ENCODE results near the gene PRKCZ. TPM values are rescaled to one million over a fixed set of nuclear protein-coding genes. Genes with fewer than 3 reads are reported as not detected.

The PRKCZ gene
- total RNA-seq, 4 donors from 2014 or later: 0.29 to 8.8 (median 3.9) TPM

DNA sequence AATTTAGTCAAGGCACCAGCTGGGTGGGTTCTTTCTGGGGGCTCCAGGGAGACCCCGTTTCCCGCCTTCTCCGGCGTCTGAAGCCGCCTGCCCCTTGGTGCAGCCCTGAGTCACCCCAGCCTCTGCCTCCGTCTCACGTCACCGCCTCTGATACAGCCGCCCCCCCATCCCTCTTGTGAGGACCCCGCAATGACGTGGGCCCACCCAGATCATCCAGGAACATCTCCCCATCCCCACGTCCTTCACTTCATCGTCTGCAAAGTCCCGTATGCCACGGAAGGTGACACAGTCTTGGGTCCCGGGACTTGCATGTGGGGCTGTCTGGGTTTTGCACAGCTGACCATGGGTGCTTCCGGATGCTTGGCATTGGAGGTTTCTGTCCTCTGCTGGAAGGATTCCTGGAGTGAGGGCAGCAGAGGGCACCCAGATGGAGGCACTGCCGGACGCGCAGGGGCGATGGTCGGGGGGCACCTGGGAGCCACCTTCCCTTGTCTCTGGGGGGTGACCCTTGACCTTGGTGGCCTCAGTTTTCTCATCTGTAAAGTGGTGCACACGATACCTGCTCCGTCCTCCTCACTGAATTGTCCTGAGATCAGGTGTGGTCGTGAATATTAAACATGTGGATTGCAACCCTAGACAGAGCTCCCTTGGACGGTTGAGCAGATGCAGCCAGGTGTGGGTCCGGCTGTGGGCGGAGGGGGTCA is 58.8 kb downstream of the PRKCZ start:
- no peak for DNase-seq
- Histone ChIP-seq H3K4me3 (no peak overlapping the region), H3K36me3 (no peaks in the 10 kb centered on the region), H3K4me1 (no peaks in the 10 kb centered on the region), H3K27ac (no peak overlapping the region), H3K27me3 (no peaks in the 10 kb centered on the region), H3K9me3 (no peaks in the 10 kb centered on the region)
- intact Hi-C loops (cut with DNase I; ENCODE audit: low total_unique reads): no loop called here
- no peak for TF ChIP-seq POLR2A (IDR thresholded peaks at IDR 0.05)
- TF ChIP-seq, protein P1, sequence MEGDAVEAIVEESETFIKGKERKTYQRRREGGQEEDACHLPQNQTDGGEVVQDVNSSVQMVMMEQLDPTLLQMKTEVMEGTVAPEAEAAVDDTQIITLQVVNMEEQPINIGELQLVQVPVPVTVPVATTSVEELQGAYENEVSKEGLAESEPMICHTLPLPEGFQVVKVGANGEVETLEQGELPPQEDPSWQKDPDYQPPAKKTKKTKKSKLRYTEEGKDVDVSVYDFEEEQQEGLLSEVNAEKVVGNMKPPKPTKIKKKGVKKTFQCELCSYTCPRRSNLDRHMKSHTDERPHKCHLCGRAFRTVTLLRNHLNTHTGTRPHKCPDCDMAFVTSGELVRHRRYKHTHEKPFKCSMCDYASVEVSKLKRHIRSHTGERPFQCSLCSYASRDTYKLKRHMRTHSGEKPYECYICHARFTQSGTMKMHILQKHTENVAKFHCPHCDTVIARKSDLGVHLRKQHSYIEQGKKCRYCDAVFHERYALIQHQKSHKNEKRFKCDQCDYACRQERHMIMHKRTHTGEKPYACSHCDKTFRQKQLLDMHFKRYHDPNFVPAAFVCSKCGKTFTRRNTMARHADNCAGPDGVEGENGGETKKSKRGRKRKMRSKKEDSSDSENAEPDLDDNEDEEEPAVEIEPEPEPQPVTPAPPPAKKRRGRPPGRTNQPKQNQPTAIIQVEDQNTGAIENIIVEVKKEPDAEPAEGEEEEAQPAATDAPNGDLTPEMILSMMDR (IDR thresholded peaks at IDR 0.05): no peak

DNA sequence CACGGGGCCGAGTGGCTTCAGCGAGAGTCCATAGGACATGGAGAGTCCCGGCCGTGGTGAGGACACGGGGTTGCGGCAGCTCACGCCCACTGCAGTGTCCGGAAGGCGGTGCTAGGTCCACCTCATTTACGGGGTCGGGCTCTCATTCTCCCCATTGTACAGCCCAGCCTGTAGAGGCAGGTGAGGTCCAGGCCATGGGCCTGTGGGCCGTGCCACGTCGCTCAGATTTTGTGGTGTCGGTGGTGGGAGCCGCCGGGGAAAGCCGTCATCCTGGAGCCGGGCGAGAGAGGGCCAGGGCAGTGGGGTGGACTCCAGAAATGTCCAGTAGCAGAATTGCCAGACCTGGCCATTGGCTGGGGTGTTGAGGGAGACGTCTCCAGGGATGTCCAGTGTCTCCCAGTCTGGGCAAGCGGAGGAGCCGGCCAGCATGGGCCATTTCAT is 59.4 kb downstream of the PRKCZ start:
- H3K27me3 ChIP-seq: no peaks in the 10 kb centered on the region
- TF ChIP-seq POLR2A (IDR thresholded peaks at IDR 0.05): no peak
- TF ChIP-seq, protein P1 (IDR thresholded peaks at IDR 0.05): no peak
- no peak overlapping the region for H3K27ac ChIP-seq
- no peak for DNase-seq
- no peaks in the 10 kb centered on the region for H3K36me3 ChIP-seq
- intact Hi-C loops (cut with DNase I; ENCODE audit: low total_unique reads): no loop called here
- no peak overlapping the region for H3K4me3 ChIP-seq
- no peaks in the 10 kb centered on the region for H3K9me3 ChIP-seq
- H3K4me1 ChIP-seq: no peaks in the 10 kb centered on the region

DNA sequence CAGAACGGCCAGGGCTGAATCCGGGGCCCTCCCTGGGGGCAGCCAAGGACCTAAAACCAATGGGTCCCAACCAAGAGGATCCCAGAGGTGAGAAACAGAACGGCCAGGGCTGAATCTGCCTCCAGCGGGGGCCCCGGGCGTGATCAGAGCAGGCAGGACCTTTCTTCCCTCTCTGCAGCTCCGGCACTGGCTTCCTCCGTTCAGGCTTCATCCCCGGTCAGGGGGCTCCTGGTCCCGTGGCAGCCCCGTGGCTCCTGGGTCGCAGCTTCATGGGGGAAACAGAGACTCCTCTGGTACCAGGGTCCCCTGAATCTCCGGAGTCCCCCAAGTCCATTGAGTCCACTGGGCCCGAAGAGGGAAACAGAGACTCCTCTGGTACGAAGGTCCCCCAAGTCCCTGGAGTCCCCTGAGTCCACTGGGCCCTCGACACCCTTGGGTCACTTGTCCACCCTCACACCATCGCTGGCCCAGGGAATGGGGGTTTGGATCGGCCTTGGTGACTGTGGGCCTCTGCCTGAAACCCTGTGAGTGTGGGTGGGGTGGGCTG is 60.1 kb downstream of the PRKCZ start:
- DNase-seq: no peak
- intact Hi-C loops (cut with DNase I; ENCODE audit: low total_unique reads): no loop called here
- TF ChIP-seq POLR2A (IDR thresholded peaks at IDR 0.05): no peak
- TF ChIP-seq, protein P1 (IDR thresholded peaks at IDR 0.05): no peak

DNA sequence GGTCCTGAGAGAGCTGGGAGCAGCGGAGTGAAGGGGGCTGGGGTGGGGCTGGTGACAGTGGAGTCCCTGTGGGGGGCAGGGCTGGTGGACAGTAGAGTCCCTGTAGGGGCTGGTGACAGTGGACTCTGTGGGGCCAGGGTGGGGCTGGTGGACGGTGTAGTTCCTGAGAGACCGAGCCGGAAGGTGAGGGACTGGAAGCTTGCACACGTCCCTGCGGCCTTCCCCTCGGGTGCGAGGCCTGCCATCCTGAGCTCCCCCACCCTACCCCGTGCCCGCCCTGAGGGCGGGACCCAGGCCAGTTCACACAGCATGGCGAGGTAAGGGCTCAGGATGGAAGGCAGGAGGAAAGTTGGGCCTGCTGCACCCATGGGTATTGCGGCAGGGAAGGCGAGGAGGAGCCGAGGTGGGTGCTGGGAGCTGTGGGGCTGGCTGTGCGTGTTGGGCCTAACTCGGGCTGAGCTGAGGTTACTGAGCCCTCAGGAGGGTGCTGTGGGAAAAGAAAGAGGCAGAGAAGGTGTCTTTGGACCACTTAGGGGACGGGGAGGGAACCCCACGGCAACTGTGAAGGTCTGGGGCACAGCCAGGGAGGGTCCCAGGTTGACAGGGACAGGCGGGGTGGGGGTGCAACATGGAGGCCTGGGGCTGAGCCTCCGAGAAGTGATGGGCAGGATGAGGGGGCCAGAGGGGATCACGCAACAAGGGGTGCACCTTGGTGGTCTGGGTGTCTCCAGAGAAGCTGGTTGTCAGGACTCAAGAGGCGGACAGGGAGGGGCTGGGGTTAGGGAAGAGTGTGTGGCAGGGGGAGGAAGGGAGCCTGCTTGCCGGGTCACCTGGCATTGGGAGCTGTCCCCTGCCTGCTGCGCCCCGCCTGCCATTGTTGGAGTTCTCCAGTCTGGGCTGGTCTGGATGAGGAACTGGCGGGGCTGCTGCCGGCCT is 60.8 kb downstream of the PRKCZ start:
- intact Hi-C loops (cut with DNase I; ENCODE audit: low total_unique reads): no loop called here
- Histone ChIP-seq H3K36me3 (no peaks in the 10 kb centered on the region), H3K27me3 (no peaks in the 10 kb centered on the region), H3K9me3 (no peaks in the 10 kb centered on the region), H3K4me3 (no peak overlapping the region), H3K27ac (no peak overlapping the region), H3K4me1 (no peaks in the 10 kb centered on the region)
- TF ChIP-seq POLR2A (IDR thresholded peaks at IDR 0.05): no peak
- DNase-seq: no peak

More for the DNA sequence above, 60.1 kb downstream of the PRKCZ start:
- H3K27me3 ChIP-seq: no peaks in the 10 kb centered on the region
- H3K9me3 ChIP-seq: no peaks in the 10 kb centered on the region
- no peaks in the 10 kb centered on the region for H3K4me1 ChIP-seq
- H3K27ac ChIP-seq: no peak overlapping the region
- no peak overlapping the region for H3K4me3 ChIP-seq
- no peaks in the 10 kb centered on the region for H3K36me3 ChIP-seq

DNA sequence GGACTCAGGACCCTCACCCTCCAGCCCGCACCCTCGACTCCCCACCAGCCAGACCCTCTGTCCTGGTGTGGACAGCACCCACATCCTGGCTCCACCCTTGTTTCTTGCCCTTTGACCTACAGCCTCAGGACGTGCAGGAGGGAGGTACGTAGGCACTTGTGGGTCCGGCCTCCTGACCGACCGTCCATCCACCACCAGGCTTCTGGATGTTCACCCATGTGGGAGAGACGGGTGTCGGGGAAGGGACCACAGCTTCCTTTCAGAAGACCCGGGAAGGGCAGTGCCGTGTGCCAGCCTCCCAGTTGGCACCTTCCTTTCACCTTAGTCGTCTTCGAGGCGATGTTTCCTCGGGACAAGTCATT is 61.4 kb downstream of the PRKCZ start:
- TF ChIP-seq, protein P1 (IDR thresholded peaks at IDR 0.05): no peak
- no peak for TF ChIP-seq POLR2A (IDR thresholded peaks at IDR 0.05)
- no peak overlapping the region for H3K27ac ChIP-seq
- H3K4me1 ChIP-seq: no peaks in the 10 kb centered on the region
- no peaks in the 10 kb centered on the region for H3K27me3 ChIP-seq
- H3K36me3 ChIP-seq: no peaks in the 10 kb centered on the region
- H3K9me3 ChIP-seq: no peaks in the 10 kb centered on the region
- no peak overlapping the region for H3K4me3 ChIP-seq
- DNase-seq: no peak
- intact Hi-C loops (cut with DNase I; ENCODE audit: low total_unique reads): no loop called here

All from uterus (tissue), 4 donors.